GM18858 (cell line): ENCODE results near the gene TAC3.

Experiments used
- ATAC-seq: cut with Tn5 transposase; IDR thresholded peaks from one replicate; pipeline ENCODE4 v1.9.1; 2021; ENCODE audit not compliant: unreplicated experiment

The TAC3 gene

DNA sequence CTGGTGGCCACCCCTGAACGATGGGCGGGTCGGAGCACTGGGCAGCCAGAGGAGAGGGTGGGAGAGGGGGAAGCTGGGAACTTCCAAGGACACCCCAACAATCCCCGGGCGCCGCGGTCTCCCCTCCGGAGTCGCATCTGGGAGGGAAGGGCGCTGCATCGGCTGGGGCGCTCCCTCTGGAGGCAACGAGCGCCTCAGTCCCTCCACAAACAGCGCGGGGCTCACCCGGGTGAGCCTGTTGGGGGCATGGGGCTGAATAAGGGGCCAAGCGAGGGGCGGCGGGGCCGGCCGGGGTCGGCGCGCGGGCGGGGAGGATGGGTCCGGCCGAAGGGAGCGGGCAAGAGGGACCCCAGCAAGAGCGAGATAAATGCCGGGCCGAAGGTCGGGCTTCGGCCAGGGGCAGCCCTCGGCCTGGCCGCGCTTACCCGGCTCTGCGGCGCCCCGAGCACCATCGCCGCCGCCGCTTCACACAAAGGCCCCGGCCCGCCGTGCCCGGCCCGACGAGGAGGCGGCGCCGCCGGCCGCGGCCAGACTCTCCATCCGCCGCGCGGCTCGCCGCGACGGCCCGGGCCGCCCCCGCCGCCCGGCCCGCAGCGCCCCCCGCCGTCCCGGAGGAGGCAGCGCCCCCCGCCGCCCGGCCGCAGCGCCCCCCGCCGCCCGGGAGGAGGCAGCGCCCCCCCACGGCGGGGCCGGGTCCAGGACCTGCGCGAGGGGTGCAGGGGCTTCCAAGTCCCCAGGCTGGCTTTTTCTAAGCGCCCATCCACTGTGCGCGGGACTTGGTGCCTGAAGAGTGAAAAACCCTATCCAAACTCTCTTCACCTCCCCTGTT, 10.1 kb downstream of the TAC3 start, which contains the start of gene ZBTB39:
ZBTB39 (minus strand) TSS at position 567 of the 829 bp plus-strand sequence. CDS start 1,629 bp downstream, outside the sequence.
- no peak for ATAC-seq

DNA sequence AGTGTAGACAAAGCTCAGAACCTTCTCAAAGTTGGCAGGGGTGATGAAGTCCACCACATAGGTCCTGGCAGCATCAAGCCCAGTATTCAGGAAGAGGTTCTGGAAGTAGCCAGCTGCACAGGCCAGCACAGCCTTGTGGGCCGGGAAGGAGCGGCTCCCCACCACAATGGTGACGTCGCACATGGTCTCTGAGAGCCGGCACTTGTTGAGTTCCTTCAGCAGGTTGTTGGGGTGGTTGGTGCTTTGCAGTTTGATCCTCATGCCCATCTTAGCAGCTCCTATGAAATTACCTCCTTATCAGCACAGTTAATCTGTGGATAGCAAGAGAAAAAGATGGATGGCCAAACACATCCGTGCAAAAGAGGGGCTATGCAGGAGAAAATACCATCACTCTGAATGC, 11.7 kb downstream of the TAC3 start:
- no peak for ATAC-seq

DNA sequence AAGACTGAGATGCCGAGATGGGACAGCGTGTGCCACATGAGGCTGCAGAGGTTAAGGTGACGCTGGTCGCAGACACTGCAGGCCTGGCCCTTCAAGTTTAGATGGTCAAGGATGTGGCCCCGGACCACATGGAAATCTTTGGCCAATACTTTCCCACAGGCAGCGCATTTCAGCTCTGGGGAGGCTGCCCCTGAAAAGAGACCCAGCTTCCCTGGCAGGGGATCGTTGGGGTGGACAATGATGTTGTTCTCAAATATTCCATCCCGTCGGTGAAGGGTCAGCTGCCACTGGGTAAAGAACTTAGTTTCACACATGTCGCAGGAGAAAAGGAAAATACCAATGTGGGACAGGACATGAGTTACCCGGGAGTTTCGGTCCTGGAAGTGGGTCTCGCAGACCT, 12.9 kb downstream of the TAC3 start:
- no peak for ATAC-seq

DNA sequence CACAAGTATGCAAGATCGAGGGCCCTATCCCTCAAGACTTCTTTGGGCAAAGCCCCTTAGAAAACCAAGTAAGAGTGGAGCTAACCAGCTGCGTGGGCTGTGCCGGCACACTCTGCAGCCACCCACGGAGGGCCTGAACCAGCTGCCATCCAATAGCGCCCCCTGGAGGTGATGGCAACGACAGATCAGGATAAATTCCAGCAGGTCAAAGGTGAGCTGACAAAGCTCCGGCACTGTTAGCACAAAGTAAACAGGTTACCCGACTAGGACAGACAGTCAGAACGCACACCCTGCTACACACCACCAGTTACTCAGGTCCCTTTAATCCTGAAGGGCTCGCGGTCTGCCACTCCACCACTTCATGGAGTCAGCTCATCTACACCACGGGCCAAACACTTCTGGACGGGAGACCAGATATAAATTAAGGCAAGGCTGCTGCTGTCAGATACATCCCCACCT, 14.9 kb downstream of the TAC3 start:
- ATAC-seq, result no peak

DNA sequence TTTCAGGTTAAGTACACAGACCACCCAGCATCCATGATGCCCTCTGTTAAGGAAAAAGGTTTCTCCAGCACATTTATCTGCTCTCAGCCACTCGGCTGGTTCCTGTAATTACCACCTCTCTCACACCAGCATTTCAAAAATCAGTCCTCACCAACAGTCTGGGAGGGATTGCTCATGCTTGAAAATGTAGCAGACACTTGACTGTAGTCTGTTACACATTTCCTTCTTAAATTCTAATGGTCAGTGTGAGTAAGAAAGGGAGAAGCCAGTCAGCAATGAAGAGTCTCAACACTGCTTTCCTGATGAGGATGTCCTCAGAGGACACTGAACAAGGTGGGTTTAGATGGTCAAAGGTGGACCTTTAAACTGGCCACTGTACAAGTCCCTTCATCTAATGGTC, 15.9 kb downstream of the TAC3 start:
- no peak for ATAC-seq

DNA sequence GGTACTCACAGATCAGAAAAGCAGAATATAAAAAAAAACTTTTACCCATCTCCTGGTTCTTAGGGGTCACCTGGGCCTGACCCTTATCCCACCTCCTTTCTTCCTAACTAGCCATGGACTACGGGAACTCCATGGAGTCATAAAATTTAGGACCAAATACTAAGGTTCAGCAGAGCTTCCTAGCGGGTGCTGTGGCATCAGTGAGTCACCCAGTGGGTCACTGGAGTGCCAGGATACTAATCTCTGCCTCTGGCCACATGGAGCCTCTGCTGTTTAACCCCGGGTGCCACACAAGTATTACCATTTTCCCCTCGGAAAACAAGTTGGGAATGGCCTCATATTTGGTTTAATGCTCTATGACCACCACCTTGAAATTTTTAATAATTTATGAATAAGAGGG, 16.9 kb downstream of the TAC3 start:
- no peak for ATAC-seq

DNA sequence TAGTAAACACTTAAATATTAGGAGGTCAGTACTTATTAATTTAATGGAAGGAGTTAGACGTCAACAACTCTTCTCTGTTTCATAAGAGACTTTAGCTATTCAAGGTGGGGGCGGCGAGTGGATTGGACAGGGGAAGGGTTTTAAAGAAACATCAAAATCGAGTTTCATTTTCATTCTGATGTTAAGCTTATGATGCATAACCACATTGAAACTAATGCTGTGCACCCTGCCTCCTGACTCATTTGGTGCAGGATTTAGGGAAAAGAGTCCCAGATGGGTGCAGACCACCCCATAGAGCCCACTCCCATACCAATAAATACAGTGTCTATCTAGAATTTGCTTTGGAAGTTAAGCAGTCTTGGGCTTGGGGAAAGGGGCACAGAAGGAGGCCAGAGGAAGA, 17.3 kb downstream of the TAC3 start:
- peak; percentile 73 for ATAC-seq

DNA sequence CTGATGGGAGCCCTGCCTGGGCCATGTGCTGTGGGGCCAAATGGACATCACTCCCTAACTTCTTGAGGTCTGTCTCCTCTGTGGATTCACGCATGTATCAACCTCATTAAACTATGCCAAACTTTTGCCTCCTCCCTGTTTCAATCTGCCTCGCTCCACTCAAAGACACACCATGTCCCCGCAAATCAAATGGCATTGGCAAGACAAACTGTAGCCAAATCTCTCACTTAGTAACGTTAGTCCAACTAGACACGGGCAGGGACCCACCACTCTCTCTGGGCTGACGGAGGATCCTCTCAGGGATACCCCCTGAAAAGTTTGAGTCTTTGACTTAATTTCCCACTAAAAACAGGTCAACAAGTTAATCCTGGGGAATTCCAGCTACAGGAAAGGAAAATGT, 18.0 kb downstream of the TAC3 start:
- no peak for ATAC-seq

DNA sequence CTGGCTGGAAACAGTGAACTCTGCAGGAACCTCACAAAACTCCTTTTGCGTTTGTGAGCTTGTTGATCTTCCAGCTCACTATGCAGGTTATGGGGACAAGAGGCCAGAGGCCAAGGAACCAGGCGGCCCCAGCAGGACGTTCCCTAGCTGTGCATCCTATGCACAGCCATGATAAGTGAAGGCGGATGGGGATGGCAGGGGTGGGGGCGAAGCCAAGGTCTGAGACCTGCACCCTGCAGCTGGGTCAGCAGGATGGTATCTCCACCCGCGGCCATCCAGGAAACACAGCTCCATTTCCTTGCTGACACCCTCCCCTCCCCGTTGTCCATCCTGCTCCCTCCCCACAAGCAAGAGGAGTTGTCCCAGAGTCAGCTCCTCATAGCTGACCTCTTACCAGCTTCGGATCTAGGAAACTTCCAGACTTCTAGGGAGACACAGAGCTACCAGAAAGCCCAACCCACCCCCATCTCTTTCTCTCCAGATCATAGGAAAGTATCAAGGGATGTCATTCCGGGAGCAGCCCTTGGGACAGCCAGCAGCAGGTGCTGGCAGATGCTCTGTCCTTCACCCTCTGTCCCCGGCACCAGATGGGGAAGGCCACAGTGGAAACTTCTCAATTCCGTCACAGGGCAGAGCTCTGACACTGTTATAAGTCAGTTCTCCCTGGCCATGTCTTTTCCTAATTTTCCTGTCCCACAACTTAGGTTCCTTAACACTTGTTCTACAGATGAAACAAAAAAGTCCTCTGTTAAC, 19.4 kb downstream of the TAC3 start:
- no peak for ATAC-seq

DNA sequence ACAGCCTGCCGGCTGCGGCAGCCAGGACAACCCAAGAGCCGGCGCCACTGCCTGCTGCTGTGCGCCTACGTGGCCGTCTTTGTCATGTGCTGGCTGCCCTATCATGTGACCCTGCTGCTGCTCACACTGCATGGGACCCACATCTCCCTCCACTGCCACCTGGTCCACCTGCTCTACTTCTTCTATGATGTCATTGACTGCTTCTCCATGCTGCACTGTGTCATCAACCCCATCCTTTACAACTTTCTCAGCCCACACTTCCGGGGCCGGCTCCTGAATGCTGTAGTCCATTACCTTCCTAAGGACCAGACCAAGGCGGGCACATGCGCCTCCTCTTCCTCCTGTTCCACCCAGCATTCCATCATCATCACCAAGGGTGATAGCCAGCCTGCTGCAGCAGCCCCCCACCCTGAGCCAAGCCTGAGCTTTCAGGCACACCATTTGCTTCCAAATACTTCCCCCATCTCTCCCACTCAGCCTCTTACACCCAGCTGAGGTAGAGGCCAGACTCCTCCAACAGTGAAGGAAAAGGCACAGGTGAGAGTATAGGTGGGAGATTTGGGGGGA, 20.3 kb downstream of the TAC3 start:
- no peak for ATAC-seq

DNA sequence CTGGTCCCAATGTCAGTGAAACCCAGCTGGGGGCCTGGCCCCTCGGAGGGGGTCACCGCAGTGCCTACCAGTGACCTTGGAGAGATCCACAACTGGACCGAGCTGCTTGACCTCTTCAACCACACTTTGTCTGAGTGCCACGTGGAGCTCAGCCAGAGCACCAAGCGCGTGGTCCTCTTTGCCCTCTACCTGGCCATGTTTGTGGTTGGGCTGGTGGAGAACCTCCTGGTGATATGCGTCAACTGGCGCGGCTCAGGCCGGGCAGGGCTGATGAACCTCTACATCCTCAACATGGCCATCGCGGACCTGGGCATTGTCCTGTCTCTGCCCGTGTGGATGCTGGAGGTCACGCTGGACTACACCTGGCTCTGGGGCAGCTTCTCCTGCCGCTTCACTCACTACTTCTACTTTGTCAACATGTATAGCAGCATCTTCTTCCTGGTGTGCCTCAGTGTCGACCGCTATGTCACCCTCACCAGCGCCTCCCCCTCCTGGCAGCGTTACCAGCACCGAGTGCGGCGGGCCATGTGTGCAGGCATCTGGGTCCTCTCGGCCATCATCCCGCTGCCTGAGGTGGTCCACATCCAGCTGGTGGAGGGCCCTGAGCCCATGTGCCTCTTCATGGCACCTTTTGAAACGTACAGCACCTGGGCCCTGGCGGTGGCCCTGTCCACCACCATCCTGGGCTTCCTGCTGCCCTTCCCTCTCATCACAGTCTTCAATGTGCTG, 21.0 kb downstream of the TAC3 start:
- ATAC-seq, result no peak

DNA sequence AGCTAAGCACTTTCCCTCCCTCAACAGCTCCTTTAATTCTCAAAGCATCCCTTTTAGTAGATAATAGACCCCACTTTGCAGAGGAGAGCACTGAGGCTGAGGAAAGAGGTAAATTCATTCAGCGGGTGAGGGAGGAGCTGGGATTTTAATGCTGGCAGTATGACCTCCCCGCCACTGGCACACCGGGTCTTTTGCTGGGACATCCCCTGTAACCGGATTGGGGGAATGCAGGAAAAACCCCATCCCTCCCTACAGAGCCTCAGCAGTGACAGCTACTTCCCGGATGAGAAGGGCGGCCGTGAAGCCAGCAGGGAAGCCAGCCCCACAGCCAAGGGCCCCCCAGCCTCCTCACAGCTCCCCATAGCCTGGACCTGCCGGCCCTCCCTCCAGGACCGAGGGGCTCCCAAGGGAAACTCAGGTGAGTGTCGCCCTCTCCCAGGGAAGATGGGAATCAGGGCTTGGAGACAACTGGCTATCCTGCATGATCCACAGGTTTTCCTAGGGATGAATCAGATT, 22.0 kb downstream of the TAC3 start:
- no peak for ATAC-seq

DNA sequence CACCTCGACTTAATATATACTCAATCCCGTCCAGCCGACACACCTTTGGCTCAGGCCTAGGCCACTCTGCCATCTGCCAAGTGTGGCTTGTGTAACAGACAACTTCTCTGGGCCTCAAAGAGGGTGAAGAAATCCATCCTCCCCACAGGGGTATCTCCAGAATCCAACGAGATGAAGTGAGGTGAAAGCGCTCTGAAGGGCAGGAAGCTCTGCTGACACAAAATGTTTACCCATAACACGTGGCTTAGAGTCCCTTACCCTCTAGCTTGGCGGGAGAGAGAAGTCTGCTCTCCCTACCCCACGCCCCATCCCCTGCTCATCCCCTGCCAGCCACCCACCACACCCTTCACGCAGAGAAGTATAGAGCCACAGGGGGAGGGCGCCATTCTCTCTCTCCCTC, 23.0 kb downstream of the TAC3 start:
- ATAC-seq, result no peak

DNA sequence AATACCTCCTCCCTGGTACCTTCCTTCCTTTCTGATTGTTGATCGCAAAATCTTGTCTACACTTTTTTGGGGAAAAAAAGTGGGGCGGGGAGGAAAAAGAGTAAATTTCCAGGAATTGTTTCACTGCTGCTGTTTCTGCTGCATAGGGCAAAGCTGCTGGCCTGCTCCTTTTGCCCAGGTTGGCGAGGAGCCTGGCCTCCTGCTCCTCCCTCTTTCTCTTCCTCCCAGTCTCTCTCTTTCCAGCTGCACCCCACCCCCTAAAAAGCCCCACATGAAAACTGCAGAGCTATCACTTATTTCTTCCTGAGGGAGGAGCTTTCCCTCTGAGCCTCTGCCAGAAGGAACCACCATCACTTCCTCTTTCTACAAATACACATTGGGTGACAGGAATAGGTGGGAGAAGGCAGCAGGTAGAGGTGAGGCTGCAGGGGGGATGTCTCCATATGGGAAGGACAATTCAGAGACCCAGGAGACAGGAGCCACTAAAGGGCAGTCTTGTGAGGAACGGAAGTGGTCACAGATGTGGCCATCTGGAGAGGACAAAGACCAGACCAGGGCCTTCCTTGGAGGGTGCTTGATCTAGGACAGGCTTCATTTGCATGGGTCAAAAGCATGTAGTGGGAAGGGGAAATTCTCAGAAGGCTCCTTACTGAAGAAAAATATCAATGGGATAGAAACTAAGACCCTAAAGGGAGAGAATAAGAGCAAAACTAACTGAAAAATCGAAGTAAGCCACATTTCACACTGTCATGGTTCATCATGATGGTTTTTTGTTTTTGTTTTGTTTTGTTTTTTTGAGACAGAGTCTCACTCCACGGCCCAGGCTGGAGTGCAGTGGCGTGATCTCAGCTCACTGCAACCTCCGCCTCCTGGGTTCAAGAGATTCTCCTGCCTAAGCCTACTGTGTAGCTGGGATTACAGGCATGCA, 24.7 kb downstream of the TAC3 start:
- ATAC-seq, result no peak

DNA sequence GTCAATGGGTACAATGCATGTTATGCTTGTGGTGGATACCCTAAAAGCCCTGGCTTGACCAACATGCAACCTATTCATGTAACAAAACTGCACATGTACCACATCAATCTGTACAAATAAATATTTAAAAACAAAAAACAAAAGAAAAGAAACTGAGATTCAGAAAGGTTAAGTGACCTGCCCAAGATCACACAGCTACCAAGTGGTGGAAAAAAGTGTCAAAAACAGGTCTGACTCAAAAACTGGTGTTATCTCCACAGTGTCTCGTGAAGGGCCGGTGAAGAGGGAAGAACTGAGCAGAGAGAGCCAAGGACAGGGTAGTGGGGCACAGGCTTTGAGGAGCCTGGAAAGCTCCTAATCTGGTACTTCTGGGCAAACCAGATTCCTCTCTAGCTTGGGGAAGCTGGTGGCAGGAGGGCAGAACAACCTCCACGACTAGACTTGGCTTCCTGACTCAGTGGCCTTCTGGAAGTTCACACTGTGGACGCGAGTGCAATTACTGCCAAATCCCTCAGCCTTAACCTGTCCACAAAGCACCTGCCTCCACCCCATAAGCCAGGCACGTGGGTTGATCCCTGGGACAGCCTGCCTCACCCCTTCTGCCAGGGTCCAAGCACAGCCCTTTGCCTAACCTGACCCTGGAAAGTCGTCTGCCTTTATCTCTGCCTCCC, 25.5 kb downstream of the TAC3 start:
- ATAC-seq, result no peak

DNA sequence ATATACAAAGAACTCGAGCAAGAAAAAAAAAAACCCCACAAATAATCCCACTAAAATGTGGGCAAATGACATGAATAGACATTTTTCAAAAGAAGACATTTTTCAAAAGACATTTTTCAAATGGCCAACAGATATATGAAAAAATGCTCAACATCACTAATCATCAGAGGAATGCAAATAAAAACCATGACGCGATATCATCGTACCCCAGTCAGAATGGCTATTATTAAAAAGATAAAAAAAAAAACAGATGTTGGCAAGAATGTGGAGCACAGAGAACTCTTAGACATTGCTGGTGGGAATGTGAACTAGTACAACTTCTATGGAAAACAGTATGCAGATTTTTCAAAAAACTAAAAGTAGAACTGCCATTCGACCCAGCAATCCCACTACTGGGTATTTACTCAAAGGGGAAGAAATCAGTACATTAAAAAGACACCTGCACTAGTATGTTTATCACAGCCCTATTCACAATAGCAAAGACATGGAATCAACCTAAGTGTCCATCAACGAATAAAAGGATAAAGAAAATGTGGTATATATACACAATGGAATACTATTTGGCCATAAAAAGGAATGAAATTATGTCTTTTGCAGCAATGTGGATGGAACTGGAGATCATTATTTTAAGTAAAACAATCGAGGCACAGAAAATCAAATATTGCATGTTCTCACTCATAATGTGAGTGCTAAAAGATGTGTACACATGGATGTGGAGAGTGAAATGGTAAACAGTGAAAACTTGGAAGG, 26.3 kb downstream of the TAC3 start:
- ATAC-seq, result no peak

DNA sequence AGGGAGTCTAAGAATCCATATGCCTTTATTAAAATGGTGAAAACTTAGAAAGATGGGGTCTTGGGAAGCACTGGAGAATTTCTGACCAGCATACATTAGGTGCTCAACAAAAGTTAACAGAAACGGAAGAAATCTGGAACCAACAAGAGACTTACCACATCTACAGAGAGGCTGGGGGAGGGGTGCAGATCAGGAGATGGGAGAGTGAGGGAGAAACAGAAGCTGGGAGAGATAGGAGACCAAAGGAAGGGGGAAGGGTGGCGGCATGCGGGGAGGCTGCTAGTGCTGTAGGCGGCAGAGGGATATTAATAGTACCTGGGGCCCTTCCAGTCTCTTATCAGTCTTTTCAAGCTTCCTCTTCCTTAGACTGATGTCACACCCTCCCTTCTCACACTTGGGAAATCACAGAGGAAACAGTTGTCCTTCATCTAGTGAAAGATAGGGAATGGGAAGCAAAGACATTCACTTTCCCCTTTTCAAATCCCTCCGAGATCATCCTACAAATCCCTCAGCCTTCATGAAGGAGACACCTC, 28.1 kb downstream of the TAC3 start:
- no peak for ATAC-seq

DNA sequence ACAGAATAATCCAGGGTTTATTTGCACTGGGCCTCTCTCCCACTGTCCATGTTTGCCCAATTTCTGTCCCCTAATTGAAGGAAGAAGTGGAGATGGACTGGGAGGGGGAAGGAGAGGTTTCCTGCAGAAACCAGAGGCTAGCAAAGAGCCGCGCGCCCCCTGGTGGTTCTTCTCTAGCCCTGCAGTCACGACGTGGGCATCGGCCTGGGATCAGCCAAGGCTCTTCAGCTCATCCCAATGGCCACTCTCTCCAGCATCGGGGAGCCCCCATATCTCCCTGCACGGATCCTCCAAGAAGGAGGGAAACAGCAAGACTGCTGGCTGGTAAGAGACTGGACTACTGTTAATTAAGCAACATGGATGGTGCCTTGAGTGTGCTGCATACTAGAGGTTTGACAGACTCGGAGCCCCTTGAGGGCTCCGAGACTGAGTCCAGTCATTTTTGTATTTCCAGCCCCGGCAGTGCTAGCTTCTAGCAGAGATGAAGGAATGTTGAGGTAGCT, 28.7 kb downstream of the TAC3 start:
- no peak for ATAC-seq
